ENCODE results near the gene ELAPOR2.

GRCh38 chr7:87092568-87093091 is 33.2 kb upstream of the ELAPOR2 start:
- TF ChIP-seq CTCF (IDR thresholded peaks at IDR 0.05; ENCODE audit: low read length) (no peak), EZH2phosphoT487 (IDR thresholded peaks at IDR 0.05; ENCODE audit: low read length) (no peak), EZH2 (optimal IDR thresholded peaks at IDR 0.05; ENCODE audit: low read depth, low read length) (no peak)
